Parathyroid adenoma (tissue), 2 donors: ENCODE results near the gene API5.

Experiments
- H2AFZ ChIP-seq: fragments of 300-600 bp; sonication (generic); one replicate; pipeline ENCODE4 v1.7.0; 2017; ENCODE audit warnings: antibody characterized with exemption, mild to moderate bottlenecking
- H3K27ac ChIP-seq: fragments of 300-600 bp; sonication (generic); one replicate; pipeline ENCODE4 v1.7.0; 2017
- H3K27me3 ChIP-seq: fragments of 300-600 bp; sonication (generic); one replicate; pipeline ENCODE4 v1.7.0; 2017; ENCODE audit warnings: low read length; ENCODE audit not compliant: control insufficient read depth, insufficient read depth
- H3K36me3 ChIP-seq: fragments of 300-600 bp; sonication (generic); one replicate; pipeline ENCODE4 v1.7.0; 2017; ENCODE audit warnings: low read length; ENCODE audit not compliant: control insufficient read depth, insufficient read depth
- H3K4me1 ChIP-seq: fragments of 300-600 bp; sonication (generic); one replicate; pipeline ENCODE4 v1.7.0; 2017; ENCODE audit warnings: control low read depth
- H3K4me2 ChIP-seq: fragments of 300-600 bp; sonication (generic); one replicate; pipeline ENCODE4 v1.7.0; 2017; ENCODE audit warnings: low read length
- H3K4me3 ChIP-seq: fragments of 300-600 bp; sonication (generic); one replicate; pipeline ENCODE4 v1.7.0; 2017; ENCODE audit warnings: low read depth, low read length
- H3K79me2 ChIP-seq: fragments of 300-600 bp; sonication (generic); one replicate; pipeline ENCODE4 v1.7.0; 2017; ENCODE audit warnings: control low read depth
- H3K9ac ChIP-seq: fragments of 300-600 bp; sonication (generic); one replicate; pipeline ENCODE4 v1.7.0; 2017; ENCODE audit warnings: mild to moderate bottlenecking
- H3K9me3 ChIP-seq: fragments of 300-600 bp; sonication (generic); one replicate; pipeline ENCODE4 v1.7.0; 2017; ENCODE audit warnings: low read length; ENCODE audit not compliant: control insufficient read depth
- CTCF ChIP-seq: fragments of 300-600 bp; sonication (generic); IDR thresholded peaks from one replicate; pipeline ENCODE4 v1.7.0; 2017; ENCODE audit warnings: antibody characterized with exemption, mild to moderate bottlenecking
- donor health status: primary hyperparathyroidism.

Gene API5

GRCh38 chr11:43270468-43270867 lies 41.3 kb upstream of the API5 start:
- Histone ChIP-seq H3K79me2 (no peaks in the 10 kb centered on the region), H3K4me3 (no peak overlapping the region), H3K4me2 (no peak overlapping the region), H2AFZ (no peak overlapping the region), H3K27me3 (no peaks in the 10 kb centered on the region), H3K9ac (no peak overlapping the region), H3K36me3 (no peaks in the 10 kb centered on the region), H3K9me3 (no peaks in the 10 kb centered on the region), H3K4me1 (no peaks in the 10 kb centered on the region), H3K27ac (no peak overlapping the region)
- TF ChIP-seq CTCF: no peak

GRCh38 chr11:43278193-43278956 lies 33.4 kb upstream of the API5 start:
- Histone ChIP-seq H3K9me3 (no peaks in the 10 kb centered on the region), H3K4me3 (no peak overlapping the region), H3K27ac (no peak overlapping the region), H3K79me2 (no peaks in the 10 kb centered on the region), H3K4me1 (no peaks in the 10 kb centered on the region), H2AFZ (no peak overlapping the region), H3K27me3 (no peaks in the 10 kb centered on the region), H3K9ac (no peak overlapping the region), H3K4me2 (no peak overlapping the region), H3K36me3 (no peaks in the 10 kb centered on the region)
- TF ChIP-seq CTCF: no peak

- no peak overlapping the region for H3K4me2 ChIP-seq
- H3K79me2 ChIP-seq: no peaks in the 10 kb centered on the region
- no peak overlapping the region for H3K4me3 ChIP-seq
- H3K27me3 ChIP-seq: no peaks in the 10 kb centered on the region
- H3K4me1 ChIP-seq: no peaks in the 10 kb centered on the region
- H3K27ac ChIP-seq: no peak overlapping the region
- H3K9ac ChIP-seq: no peak overlapping the region
- no peaks in the 10 kb centered on the region for H3K9me3 ChIP-seq
- no peak overlapping the region for H2AFZ ChIP-seq
- peak; percentile 52 for TF ChIP-seq CTCF
- no peaks in the 10 kb centered on the region for H3K36me3 ChIP-seq
These were observed 29.0 kb upstream of the API5 start for GRCh38 chr11:43282607-43283440.

- Histone ChIP-seq H3K9me3 (no peaks in the 10 kb centered on the region), H3K79me2 (no peaks in the 10 kb centered on the region)
These were observed 26.0 kb upstream of the API5 start for GRCh38 chr11:43285826-43286225.

More at GRCh38 chr11:43285826-43286225, 26.0 kb upstream of the API5 start:
- no peak for TF ChIP-seq CTCF
- no peak overlapping the region for H3K4me3 ChIP-seq
- no peaks in the 10 kb centered on the region for H3K27me3 ChIP-seq
- H3K4me1 ChIP-seq: no peaks in the 10 kb centered on the region
- H3K4me2 ChIP-seq: no peak overlapping the region
- H3K9ac ChIP-seq: no peak overlapping the region
- H3K36me3 ChIP-seq: no peaks in the 10 kb centered on the region
- H2AFZ ChIP-seq: no peak overlapping the region
- no peak overlapping the region for H3K27ac ChIP-seq
